Measurements from ENCODE around the gene ZBTB7C.

DNA sequence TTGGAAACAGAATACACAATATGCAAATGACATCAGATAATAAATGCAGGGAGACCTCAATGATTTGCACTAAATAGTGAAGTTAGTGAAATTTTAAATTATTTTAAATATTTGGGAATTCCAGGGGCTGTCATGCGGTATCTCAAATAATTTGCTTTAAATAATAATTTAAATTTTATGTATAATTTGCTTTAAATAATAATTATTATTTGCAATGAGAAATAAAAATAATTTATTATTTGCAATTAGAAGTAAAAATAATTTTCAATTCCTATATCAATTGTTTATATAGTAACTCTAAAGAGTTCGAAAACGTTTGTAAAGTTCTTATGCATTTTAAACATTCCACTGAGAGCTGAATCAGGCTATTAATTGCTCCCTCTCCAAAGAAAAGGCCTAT, 226.4 kb downstream of the ZBTB7C start:
- TF ChIP-seq, protein P1, sequence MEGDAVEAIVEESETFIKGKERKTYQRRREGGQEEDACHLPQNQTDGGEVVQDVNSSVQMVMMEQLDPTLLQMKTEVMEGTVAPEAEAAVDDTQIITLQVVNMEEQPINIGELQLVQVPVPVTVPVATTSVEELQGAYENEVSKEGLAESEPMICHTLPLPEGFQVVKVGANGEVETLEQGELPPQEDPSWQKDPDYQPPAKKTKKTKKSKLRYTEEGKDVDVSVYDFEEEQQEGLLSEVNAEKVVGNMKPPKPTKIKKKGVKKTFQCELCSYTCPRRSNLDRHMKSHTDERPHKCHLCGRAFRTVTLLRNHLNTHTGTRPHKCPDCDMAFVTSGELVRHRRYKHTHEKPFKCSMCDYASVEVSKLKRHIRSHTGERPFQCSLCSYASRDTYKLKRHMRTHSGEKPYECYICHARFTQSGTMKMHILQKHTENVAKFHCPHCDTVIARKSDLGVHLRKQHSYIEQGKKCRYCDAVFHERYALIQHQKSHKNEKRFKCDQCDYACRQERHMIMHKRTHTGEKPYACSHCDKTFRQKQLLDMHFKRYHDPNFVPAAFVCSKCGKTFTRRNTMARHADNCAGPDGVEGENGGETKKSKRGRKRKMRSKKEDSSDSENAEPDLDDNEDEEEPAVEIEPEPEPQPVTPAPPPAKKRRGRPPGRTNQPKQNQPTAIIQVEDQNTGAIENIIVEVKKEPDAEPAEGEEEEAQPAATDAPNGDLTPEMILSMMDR (tag by site-specific recombination; IDR thresholded peaks at IDR 0.05) = no peak
- TF ChIP-seq ZNF830 (tag by site-specific recombination; IDR thresholded peaks at IDR 0.05; ENCODE audit: low read depth) = no peak
- TF ChIP-seq ZNF114 (tag by site-specific recombination; IDR thresholded peaks at IDR 0.05) = no peak
- TF ChIP-seq ZBTB7A (tag by site-specific recombination; IDR thresholded peaks at IDR 0.05; ENCODE audit: low read depth) = no peak
- no peak for TF ChIP-seq ZNF530 (tag by site-specific recombination; IDR thresholded peaks at IDR 0.05; ENCODE audit: low read depth)
- no peak for TF ChIP-seq ZNF121 (tag by site-specific recombination; IDR thresholded peaks at IDR 0.05)
- no peak for TF ChIP-seq ZNF138 (tag by site-specific recombination; IDR thresholded peaks at IDR 0.05; ENCODE audit: borderline replicate concordance)
- TF ChIP-seq PRDM1 (tag by site-specific recombination; IDR thresholded peaks at IDR 0.05) = no peak
- no peak for TF ChIP-seq KLF1 (tag by site-specific recombination; IDR thresholded peaks at IDR 0.05)
- TF ChIP-seq ZNF792 (tag by site-specific recombination; IDR thresholded peaks at IDR 0.05) = no peak
